Measurements from ENCODE around the gene DNAH9.

The DNAH9 gene

GRCh38 chr17:11651089-11651488, 52.8 kb downstream of the DNAH9 start:
- Histone ChIP-seq H3K4me3 (ENCODE audit: low read depth in 1 of 2, low read length in 2 of 2) (no peak overlapping the region), H3K36me3 (ENCODE audit: insufficient read depth, low read length) (no peaks in the 10 kb centered on the region), H3K27me3 (ENCODE audit: insufficient read depth, low read length, poor library complexity) (no peaks in the 10 kb centered on the region), H3K4me2 (ENCODE audit: insufficient read depth, low read length) (no peak overlapping the region), H2AFZ (ENCODE audit: low read depth, low read length) (no peak overlapping the region), H3K27ac (ENCODE audit: low read length) (no peak overlapping the region), H3K79me2 (ENCODE audit: insufficient read depth, low read length) (no peaks in the 10 kb centered on the region), H3K4me1 (ENCODE audit: insufficient read depth, low read length) (no peaks in the 10 kb centered on the region), H4K20me1 (ENCODE audit: insufficient read depth, low read length) (no peaks in the 10 kb centered on the region), H3K9me3 (ENCODE audit: insufficient read depth, low read length, severe bottlenecking) (no peaks in the 10 kb centered on the region), H3K9ac (ENCODE audit: low read depth, low read length) (no peak overlapping the region)
- no peak for ATAC-seq (ENCODE audit: insufficient read depth, low read depth)
- TF ChIP-seq EZH2 (IDR thresholded peaks at IDR 0.05; ENCODE audit: borderline replicate concordance, low read depth, low read length, severe bottlenecking) (no peak), CTCF (IDR thresholded peaks at IDR 0.05; ENCODE audit: borderline replicate concordance, extremely low read depth, low read length, poor library complexity, severe bottlenecking) (no peak)
- DNase-seq = no peak

- DNase-seq = no peak
- H3K9me3 ChIP-seq (ENCODE audit: insufficient read depth, low read length, severe bottlenecking) = no peaks in the 10 kb centered on the region
- H3K4me2 ChIP-seq (ENCODE audit: insufficient read depth, low read length) = no peak overlapping the region
- no peak for ATAC-seq (ENCODE audit: insufficient read depth, low read depth)
- TF ChIP-seq CTCF (IDR thresholded peaks at IDR 0.05; ENCODE audit: borderline replicate concordance, extremely low read depth, low read length, poor library complexity, severe bottlenecking) (no peak), EZH2 (IDR thresholded peaks at IDR 0.05; ENCODE audit: borderline replicate concordance, low read depth, low read length, severe bottlenecking) (no peak)
- no peaks in the 10 kb centered on the region for H3K79me2 ChIP-seq (ENCODE audit: insufficient read depth, low read length)
- no peaks in the 10 kb centered on the region for H3K27me3 ChIP-seq (ENCODE audit: insufficient read depth, low read length, poor library complexity)
- H3K9ac ChIP-seq (ENCODE audit: low read depth, low read length) = no peak overlapping the region
- H3K4me3 ChIP-seq (ENCODE audit: low read depth in 1 of 2, low read length in 2 of 2) = no peak overlapping the region
- H3K36me3 ChIP-seq (ENCODE audit: insufficient read depth, low read length) = no peaks in the 10 kb centered on the region
- H4K20me1 ChIP-seq (ENCODE audit: insufficient read depth, low read length) = no peaks in the 10 kb centered on the region
- no peaks in the 10 kb centered on the region for H3K4me1 ChIP-seq (ENCODE audit: insufficient read depth, low read length)
- no peak overlapping the region for H3K27ac ChIP-seq (ENCODE audit: low read length)
- no peak overlapping the region for H2AFZ ChIP-seq (ENCODE audit: low read depth, low read length)
Observed at GRCh38 chr17:11668618-11669017, 70.3 kb downstream of the DNAH9 start.

- H3K27me3 ChIP-seq (ENCODE audit: insufficient read depth, low read length, poor library complexity) = no peaks in the 10 kb centered on the region
- H3K4me2 ChIP-seq (ENCODE audit: insufficient read depth, low read length) = no peak overlapping the region
- H2AFZ ChIP-seq (ENCODE audit: low read depth, low read length) = no peak overlapping the region
- H4K20me1 ChIP-seq (ENCODE audit: insufficient read depth, low read length) = no peaks in the 10 kb centered on the region
- no peak for DNase-seq
- no peak overlapping the region for H3K9ac ChIP-seq (ENCODE audit: low read depth, low read length)
- no peaks in the 10 kb centered on the region for H3K4me1 ChIP-seq (ENCODE audit: insufficient read depth, low read length)
- H3K79me2 ChIP-seq (ENCODE audit: insufficient read depth, low read length) = no peaks in the 10 kb centered on the region
- no peaks in the 10 kb centered on the region for H3K9me3 ChIP-seq (ENCODE audit: insufficient read depth, low read length, severe bottlenecking)
- H3K27ac ChIP-seq (ENCODE audit: low read length) = no peak overlapping the region
- TF ChIP-seq CTCF (IDR thresholded peaks at IDR 0.05; ENCODE audit: borderline replicate concordance, extremely low read depth, low read length, poor library complexity, severe bottlenecking) (no peak), EZH2 (IDR thresholded peaks at IDR 0.05; ENCODE audit: borderline replicate concordance, low read depth, low read length, severe bottlenecking) (no peak)
- H3K4me3 ChIP-seq (ENCODE audit: low read depth in 1 of 2, low read length in 2 of 2) = no peak overlapping the region
- H3K36me3 ChIP-seq (ENCODE audit: insufficient read depth, low read length) = no peaks in the 10 kb centered on the region
- no peak for ATAC-seq (ENCODE audit: insufficient read depth, low read depth)
Observed at GRCh38 chr17:11671126-11671525, 72.9 kb downstream of the DNAH9 start.

GRCh38 chr17:11682646-11683045, 84.4 kb downstream of the DNAH9 start:
- no peak overlapping the region for H3K4me2 ChIP-seq (ENCODE audit: insufficient read depth, low read length)

More at GRCh38 chr17:11682646-11683045, 84.4 kb downstream of the DNAH9 start:
- H4K20me1 ChIP-seq (ENCODE audit: insufficient read depth, low read length) = no peaks in the 10 kb centered on the region
- no peaks in the 10 kb centered on the region for H3K27me3 ChIP-seq (ENCODE audit: insufficient read depth, low read length, poor library complexity)
- no peaks in the 10 kb centered on the region for H3K36me3 ChIP-seq (ENCODE audit: insufficient read depth, low read length)
- TF ChIP-seq EZH2 (IDR thresholded peaks at IDR 0.05; ENCODE audit: borderline replicate concordance, low read depth, low read length, severe bottlenecking) (no peak), CTCF (IDR thresholded peaks at IDR 0.05; ENCODE audit: borderline replicate concordance, extremely low read depth, low read length, poor library complexity, severe bottlenecking) (no peak)
- no peak for ATAC-seq (ENCODE audit: insufficient read depth, low read depth)
- H3K9ac ChIP-seq (ENCODE audit: low read depth, low read length) = no peak overlapping the region
- no peaks in the 10 kb centered on the region for H3K4me1 ChIP-seq (ENCODE audit: insufficient read depth, low read length)
- H3K79me2 ChIP-seq (ENCODE audit: insufficient read depth, low read length) = no peaks in the 10 kb centered on the region
- no peak for DNase-seq
- no peaks in the 10 kb centered on the region for H3K9me3 ChIP-seq (ENCODE audit: insufficient read depth, low read length, severe bottlenecking)
- no peak overlapping the region for H3K27ac ChIP-seq (ENCODE audit: low read length)
- no peak overlapping the region for H3K4me3 ChIP-seq (ENCODE audit: low read depth in 1 of 2, low read length in 2 of 2)
- H2AFZ ChIP-seq (ENCODE audit: low read depth, low read length) = no peak overlapping the region

Measured in DND-41 (cell line).